Measurements from ENCODE around the gene BMP7.

BMP7 gene

GRCh38 chr20:57217802-57218201 lies 48.6 kb downstream of the BMP7 start:
- no peak overlapping the region for H3K4me3 ChIP-seq (ENCODE audit: low read depth, low read length)
- TF ChIP-seq CTCF (IDR thresholded peaks at IDR 0.05; ENCODE audit: insufficient read depth, low read depth, low read length, missing control alignments): no peak
- no peak for DNase-seq (ENCODE audit: low read depth)

DNA sequence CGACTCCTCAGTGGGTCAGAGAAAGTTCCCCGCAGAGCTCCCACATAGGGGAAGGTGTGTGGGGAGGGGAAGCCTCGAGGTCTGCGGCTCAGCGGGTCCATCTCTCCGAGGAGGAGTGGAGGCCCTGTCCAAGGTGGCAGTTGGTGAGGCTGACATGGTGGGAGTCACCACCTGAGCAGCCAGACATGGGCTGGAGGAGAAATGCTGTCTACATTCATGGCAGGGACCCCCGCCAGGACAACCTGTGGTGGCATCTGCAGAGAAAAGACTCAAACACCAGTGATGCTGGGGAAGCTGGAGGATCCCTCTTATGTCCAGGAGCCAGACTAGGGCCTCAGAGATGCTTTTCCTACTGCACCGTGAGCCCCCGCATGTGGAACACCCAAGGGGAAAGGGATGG lies 49.8 kb downstream of the BMP7 start:
- no peak for DNase-seq (ENCODE audit: low read depth)
- TF ChIP-seq CTCF (IDR thresholded peaks at IDR 0.05; ENCODE audit: insufficient read depth, low read depth, low read length, missing control alignments): no peak

DNA sequence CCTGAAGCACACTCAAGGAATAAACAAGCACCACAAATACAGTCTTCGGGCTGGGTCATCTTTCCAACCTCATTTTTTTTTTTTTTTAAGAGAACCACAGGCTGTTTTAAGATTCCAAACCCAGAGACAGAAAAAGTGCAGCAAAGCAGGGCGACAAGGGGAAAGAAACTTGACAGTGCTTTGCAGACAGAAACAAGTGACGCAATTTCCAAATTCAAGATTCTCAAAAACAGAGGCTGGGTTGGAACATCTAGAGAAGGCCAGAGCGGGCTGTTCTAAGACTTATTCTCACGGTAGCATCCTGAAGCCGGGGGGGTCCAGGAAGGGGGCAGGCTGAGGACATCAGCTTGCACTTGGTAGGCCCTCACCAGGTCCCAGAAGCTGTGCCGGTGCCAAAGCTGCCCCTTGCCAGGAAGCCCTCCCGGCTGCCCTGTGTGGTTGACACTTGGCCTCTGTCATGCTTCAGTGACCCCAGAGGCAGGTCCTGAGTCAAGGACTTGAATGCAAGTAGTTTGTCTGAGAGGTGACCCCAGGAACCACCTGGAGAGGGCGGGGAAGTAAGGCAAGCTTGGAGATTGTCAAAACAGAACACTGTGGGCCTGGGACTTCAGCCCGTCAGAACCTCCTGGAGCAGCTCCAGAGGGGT lies 50.5 kb downstream of the BMP7 start:
- no peak overlapping the region for H3K4me3 ChIP-seq (ENCODE audit: low read depth, low read length)
- peak; percentile 47 for DNase-seq (ENCODE audit: low read depth)
- no peak for TF ChIP-seq CTCF (IDR thresholded peaks at IDR 0.05; ENCODE audit: insufficient read depth, low read depth, low read length, missing control alignments)

More for the DNA sequence above, 49.8 kb downstream of the BMP7 start:
- no peak overlapping the region for H3K4me3 ChIP-seq (ENCODE audit: low read depth, low read length)

- TF ChIP-seq CTCF (IDR thresholded peaks at IDR 0.05; ENCODE audit: insufficient read depth, low read depth, low read length, missing control alignments): no peak
Observed at GRCh38 chr20:57215426-57215825, 51.0 kb downstream of the BMP7 start.

DNA sequence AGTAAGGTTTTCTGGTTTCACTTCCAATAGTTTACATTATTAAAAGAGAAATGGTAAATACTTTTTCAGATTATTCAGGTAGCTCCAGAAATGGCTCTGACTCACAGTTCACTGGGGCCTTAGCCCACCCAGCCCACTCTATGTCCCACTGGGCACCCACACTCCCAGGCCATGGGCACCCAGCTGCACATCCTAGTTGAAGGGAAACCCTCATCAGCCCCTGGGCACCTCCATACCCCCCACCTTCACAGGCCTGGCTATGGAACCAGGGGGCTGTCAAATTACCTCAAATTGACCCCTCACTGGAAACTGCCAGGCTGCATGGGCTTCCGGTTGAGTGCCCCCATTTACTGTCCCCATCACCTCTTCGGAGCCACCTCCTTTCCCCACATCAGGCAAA lies 51.5 kb downstream of the BMP7 start:
- no peak overlapping the region for H3K4me3 ChIP-seq (ENCODE audit: low read depth, low read length)
- TF ChIP-seq CTCF (IDR thresholded peaks at IDR 0.05; ENCODE audit: insufficient read depth, low read depth, low read length, missing control alignments): no peak
- DNase-seq (ENCODE audit: low read depth): no peak

More at GRCh38 chr20:57215426-57215825, 51.0 kb downstream of the BMP7 start:
- H3K4me3 ChIP-seq (ENCODE audit: low read depth, low read length): no peak overlapping the region
- DNase-seq (ENCODE audit: low read depth): no peak

GRCh38 chr20:57214427-57214826 lies 52.0 kb downstream of the BMP7 start:
- no peak for TF ChIP-seq CTCF (IDR thresholded peaks at IDR 0.05; ENCODE audit: insufficient read depth, low read depth, low read length, missing control alignments)
- DNase-seq (ENCODE audit: low read depth): no peak
- H3K4me3 ChIP-seq (ENCODE audit: low read depth, low read length): no peak overlapping the region

- H3K4me3 ChIP-seq (ENCODE audit: low read depth, low read length): no peak overlapping the region
- DNase-seq (ENCODE audit: low read depth): no peak
- no peak for TF ChIP-seq CTCF (IDR thresholded peaks at IDR 0.05; ENCODE audit: insufficient read depth, low read depth, low read length, missing control alignments)
Observed at GRCh38 chr20:57213924-57214323, 52.5 kb downstream of the BMP7 start.

Data from GM12865 (cell line).